HL-60 (cell line): ENCODE measurements around the gene RIMBP3C.

Experiments used
- DNase-seq, 2 experiments: peaks; one replicate each; pipeline ENCODE4 v3.0.0-alpha.2; 2010 to 2020; ENCODE audit warnings: low read depth in 1 of 2, low spot score in 1 of 2
- H3K27ac ChIP-seq: fragments of 250-450 bp; sonication (Bioruptor Pico); replicated peaks from 2 replicates; pipeline ENCODE4 v1.5.1; 2020; ENCODE audit warnings: mild to moderate bottlenecking, moderate library complexity
- H3K27me3 ChIP-seq: fragments of 250-450 bp; sonication (Bioruptor Pico); 2 replicates; pipeline ENCODE4 v1.5.1; 2021; ENCODE audit warnings: mild to moderate bottlenecking, moderate library complexity; ENCODE audit not compliant: insufficient read depth, poor library complexity, severe bottlenecking
- H3K4me3 ChIP-seq: replicated peaks from 2 replicates; pipeline ENCODE4 v1.5.1; 2011; ENCODE audit warnings: mild to moderate bottlenecking, control low read depth, low read length; ENCODE audit not compliant: insufficient read depth
- CTCF ChIP-seq: IDR thresholded peaks from one replicate; pipeline ENCODE4 v1.5.1; 2011; ENCODE audit warnings: low read length, control low read depth, inconsistent platforms; ENCODE audit not compliant: insufficient read depth
- GABPA ChIP-seq: IDR thresholded peaks from 2 replicates; pipeline ENCODE4 v1.6.1; 2012; ENCODE audit warnings: low read depth
- POLR2AphosphoS5 ChIP-seq: IDR thresholded peaks from 2 replicates; pipeline ENCODE4 v1.6.1; 2012; ENCODE audit warnings: low read depth
- SPI1 ChIP-seq: IDR thresholded peaks from 2 replicates; pipeline ENCODE4 v1.6.1; 2012; ENCODE audit warnings: low read depth, mild to moderate bottlenecking, borderline replicate concordance
- TF ChIP-seq, protein P1 (sequence below): IDR thresholded peaks from 2 replicates; pipeline ENCODE4 v1.6.1; 2012; ENCODE audit warnings: low read depth; ENCODE audit not compliant: insufficient replicate concordance

RIMBP3C gene

GRCh38 chr22:21579474-21579851 lies 28.2 kb upstream of the RIMBP3C start:
- Histone ChIP-seq H3K4me3 (no peak overlapping the region), H3K27me3 (no peaks in the 10 kb centered on the region), H3K27ac (no peak overlapping the region)
- TF ChIP-seq, protein P1, sequence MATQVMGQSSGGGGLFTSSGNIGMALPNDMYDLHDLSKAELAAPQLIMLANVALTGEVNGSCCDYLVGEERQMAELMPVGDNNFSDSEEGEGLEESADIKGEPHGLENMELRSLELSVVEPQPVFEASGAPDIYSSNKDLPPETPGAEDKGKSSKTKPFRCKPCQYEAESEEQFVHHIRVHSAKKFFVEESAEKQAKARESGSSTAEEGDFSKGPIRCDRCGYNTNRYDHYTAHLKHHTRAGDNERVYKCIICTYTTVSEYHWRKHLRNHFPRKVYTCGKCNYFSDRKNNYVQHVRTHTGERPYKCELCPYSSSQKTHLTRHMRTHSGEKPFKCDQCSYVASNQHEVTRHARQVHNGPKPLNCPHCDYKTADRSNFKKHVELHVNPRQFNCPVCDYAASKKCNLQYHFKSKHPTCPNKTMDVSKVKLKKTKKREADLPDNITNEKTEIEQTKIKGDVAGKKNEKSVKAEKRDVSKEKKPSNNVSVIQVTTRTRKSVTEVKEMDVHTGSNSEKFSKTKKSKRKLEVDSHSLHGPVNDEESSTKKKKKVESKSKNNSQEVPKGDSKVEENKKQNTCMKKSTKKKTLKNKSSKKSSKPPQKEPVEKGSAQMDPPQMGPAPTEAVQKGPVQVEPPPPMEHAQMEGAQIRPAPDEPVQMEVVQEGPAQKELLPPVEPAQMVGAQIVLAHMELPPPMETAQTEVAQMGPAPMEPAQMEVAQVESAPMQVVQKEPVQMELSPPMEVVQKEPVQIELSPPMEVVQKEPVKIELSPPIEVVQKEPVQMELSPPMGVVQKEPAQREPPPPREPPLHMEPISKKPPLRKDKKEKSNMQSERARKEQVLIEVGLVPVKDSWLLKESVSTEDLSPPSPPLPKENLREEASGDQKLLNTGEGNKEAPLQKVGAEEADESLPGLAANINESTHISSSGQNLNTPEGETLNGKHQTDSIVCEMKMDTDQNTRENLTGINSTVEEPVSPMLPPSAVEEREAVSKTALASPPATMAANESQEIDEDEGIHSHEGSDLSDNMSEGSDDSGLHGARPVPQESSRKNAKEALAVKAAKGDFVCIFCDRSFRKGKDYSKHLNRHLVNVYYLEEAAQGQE: no peak
- TF ChIP-seq SPI1 (no peak), CTCF (no peak), GABPA (no peak), POLR2AphosphoS5 (no peak)
- DNase-seq: no peak

- H3K27ac ChIP-seq: no peak overlapping the region
- no peaks in the 10 kb centered on the region for H3K27me3 ChIP-seq
- H3K4me3 ChIP-seq: no peak overlapping the region
- TF ChIP-seq POLR2AphosphoS5: no peak
- no peak for TF ChIP-seq SPI1
- TF ChIP-seq GABPA: no peak
- no peak for TF ChIP-seq CTCF
- DNase-seq: no peak
Measured at GRCh38 chr22:21573750-21574494, 22.7 kb upstream of the RIMBP3C start.

- Histone ChIP-seq H3K4me3 (no peak overlapping the region), H3K27ac (no peak overlapping the region), H3K27me3 (no peaks in the 10 kb centered on the region)
- TF ChIP-seq, protein P1: no peak
- TF ChIP-seq POLR2AphosphoS5: no peak
- no peak for DNase-seq
Measured at GRCh38 chr22:21573293-21573734, 22.1 kb upstream of the RIMBP3C start.

GRCh38 chr22:21571679-21572078 lies 20.4 kb upstream of the RIMBP3C start:
- Histone ChIP-seq H3K27me3 (no peaks in the 10 kb centered on the region), H3K27ac (no peak overlapping the region), H3K4me3 (no peak overlapping the region)
- TF ChIP-seq GABPA (no peak), POLR2AphosphoS5 (no peak), SPI1 (no peak), CTCF (no peak)
- TF ChIP-seq, protein P1: no peak
- no peak for DNase-seq
